ENCODE data around the gene MAPKAPK2.

The MAPKAPK2 gene

DNA sequence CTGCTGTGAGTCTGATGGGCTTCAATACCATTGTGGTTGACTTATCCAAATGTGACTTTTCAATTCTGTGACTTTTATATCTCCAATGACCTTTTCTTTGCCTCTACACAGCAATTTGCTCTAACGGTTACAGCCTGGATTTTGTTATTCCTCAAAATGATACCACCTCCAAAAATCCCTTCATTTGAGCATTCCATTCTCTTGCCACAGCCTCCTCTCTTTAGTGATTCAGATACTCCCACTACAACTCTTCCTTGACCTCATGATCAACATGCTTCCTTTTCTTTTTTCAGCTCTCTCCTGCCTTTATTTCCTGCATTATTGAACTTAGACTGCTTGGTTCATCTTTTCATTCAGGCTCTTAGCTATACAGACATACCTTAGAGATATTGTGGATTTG lies 69.3 kb downstream of the MAPKAPK2 start:
- no peak for TF ChIP-seq CTCF (IDR thresholded peaks at IDR 0.05)

- TF ChIP-seq CTCF (IDR thresholded peaks at IDR 0.05), result no peak
Measured at GRCh38 chr1:206757524-206758266, 73.0 kb downstream of the MAPKAPK2 start.

- TF ChIP-seq CTCF (IDR thresholded peaks at IDR 0.05), result no peak
Measured at GRCh38 chr1:206760590-206760989, 75.9 kb downstream of the MAPKAPK2 start.

DNA sequence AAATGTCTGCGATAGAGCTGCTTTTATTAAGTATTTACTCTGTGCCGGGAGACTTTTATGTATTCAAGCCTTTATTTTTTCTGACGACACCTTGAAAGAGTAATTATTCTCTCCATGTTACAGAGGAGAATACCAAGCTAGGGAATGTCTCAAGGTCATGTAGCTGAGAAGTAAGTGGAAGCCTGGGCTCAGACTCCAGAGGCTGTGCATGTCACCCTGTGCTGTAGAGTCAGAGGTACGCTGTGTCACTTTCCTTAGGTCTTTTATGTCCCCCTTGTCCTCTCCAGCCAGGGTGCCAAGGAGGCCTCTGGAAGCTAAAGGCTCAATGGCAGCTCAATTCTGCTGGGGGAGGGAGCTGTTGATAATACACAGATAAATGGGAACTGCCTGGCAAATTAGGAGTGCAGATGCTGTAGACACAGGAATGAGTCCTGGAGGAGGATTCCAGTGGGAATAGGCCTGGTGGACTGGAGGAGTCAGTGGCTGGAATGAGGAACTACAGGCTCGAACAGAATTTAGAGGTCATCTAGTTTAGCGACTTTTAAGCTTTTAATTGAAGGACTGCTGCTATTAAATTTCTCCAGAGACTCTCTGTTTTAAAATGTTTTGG lies 76.6 kb downstream of the MAPKAPK2 start:
- no peak for TF ChIP-seq CTCF (IDR thresholded peaks at IDR 0.05)

DNA sequence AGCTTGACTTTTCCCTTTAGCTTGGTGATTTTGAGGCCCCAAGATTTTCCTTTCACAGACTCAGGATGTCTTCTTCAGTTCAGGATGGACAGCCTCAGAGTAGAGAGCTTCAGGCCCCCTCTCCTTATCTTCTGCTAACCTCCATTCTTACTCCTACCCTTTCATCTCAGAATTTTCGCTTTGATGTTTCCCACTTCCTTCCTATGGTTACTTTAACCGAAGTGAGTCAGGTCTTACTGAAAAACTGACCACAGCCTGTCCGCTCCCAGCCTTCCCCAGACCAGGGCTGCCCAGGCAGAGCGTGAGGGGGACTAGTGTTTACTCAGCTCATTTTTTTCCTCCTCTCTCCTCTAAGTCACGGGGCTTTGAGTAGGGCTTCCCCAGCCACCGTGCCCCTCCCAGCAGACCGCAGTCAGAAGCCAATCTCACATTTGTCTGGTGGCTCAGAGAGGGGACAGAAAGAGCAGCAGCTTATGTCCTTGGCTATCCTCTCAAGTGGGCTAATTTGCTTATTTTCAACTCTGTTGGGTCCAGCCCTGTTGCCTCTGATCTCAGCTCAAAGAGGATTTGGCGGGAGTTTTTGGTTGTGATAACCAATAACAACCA lies 81.6 kb downstream of the MAPKAPK2 start:
- TF ChIP-seq CTCF (IDR thresholded peaks at IDR 0.05), result no peak

DNA sequence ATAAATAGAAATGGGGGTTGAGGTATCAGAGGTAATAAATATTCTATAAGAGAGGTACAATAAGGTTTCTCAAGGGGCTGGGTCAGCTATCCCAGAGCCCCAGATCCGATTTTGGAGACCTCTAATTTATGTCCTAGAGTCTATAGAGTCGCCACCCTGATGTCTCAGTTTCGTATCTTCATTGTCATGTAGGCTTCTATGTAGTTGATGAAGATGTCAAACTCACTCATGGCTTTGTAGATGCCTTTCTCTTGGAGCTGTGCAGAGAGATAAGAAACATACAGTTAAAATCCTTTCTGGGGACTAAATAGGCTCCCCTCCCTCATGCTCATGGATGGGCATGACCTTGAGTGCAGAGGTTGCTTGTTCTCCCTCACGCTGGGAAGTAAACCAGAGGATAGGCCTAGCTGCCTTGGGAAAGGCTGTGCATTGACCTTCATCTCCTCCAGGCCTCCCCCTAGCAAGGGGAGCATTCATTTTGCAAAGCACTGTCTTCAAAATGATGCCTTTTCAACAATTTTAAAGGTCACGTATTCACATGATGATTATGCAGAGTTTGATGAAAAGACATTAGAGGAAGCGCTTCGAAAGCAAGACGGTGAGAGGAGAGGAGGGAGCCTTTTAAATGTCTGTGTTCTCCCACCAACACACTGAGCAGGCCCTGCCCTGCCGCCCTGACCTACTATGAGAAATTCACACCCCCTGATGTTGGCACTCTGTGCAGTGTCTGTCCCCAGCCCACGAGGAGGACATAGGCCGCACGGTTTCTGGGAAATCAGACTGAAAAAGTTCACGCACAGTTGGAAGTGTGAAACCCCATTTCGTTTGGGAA lies 84.0 kb downstream of the MAPKAPK2 start:
- no peak for TF ChIP-seq CTCF (IDR thresholded peaks at IDR 0.05)

GRCh38 chr1:206769304-206769731 lies 84.6 kb downstream of the MAPKAPK2 start:
- TF ChIP-seq CTCF (IDR thresholded peaks at IDR 0.05), result no peak

All from LNCAP (cell line).